ENCODE measurements around the gene SERPINB4. TPM values are rescaled to one million over a fixed set of nuclear protein-coding genes. Genes with fewer than 3 reads are reported as not detected.

The SERPINB4 gene
- total and polyA plus RNA-seq, 2 of the 13 experiments (the other 11 are each of a cell fraction or from before 2014, with no cell fraction given), result not detected

GRCh38 chr18:63679820-63680606 is 36.0 kb upstream of the SERPINB4 start:
- Histone ChIP-seq H3K9ac (ENCODE audit: insufficient read depth, low read depth, low read length) (no peak overlapping the region), H3K36me3 (replicated peaks in 1 of 2; ENCODE audit: control insufficient read depth in 1 of 2, insufficient read depth in 2 of 2, low read length in 2 of 2) (no peaks in the 10 kb centered on the region), H3K27ac (ENCODE audit: extremely low read length, insufficient read depth, low read length) (no peak overlapping the region), H4K20me1 (ENCODE audit: insufficient read depth, low read length) (no peaks in the 10 kb centered on the region), H3K9me3 (ENCODE audit: low read length) (no peaks in the 10 kb centered on the region), H3K79me2 (ENCODE audit: insufficient read depth, low read length) (no peaks in the 10 kb centered on the region), H3K4me3 (replicated peaks in 1 of 3; ENCODE audit: insufficient read depth in 1 of 3, low read depth in 2 of 3, low read length in 3 of 3) (no peak overlapping the region), H3K4me1 (ENCODE audit: insufficient read depth, low read length) (peaks cover 22% of the 10 kb centered on the region), H3K27me3 (ENCODE audit: control insufficient read depth in 1 of 2, insufficient read depth in 2 of 2, low read length in 2 of 2) (no peaks in the 10 kb centered on the region), H2AFZ (ENCODE audit: low read length) (no peak overlapping the region), H3K4me2 (ENCODE audit: low read depth, low read length) (no peak overlapping the region)
- 54% methylated on average over 5 of the region's 5 CpGs for whole genome bisulfite sequencing (ENCODE audit: low lambda C conversion rate)
- TF ChIP-seq CBX5 (CRISPR knock-in tag; IDR thresholded peaks at IDR 0.05; ENCODE audit: borderline replicate concordance) (no peak), LBX2 (CRISPR knock-in tag; IDR thresholded peaks at IDR 0.05; ENCODE audit: borderline replicate concordance) (no peak), ZNF468 (CRISPR knock-in tag; IDR thresholded peaks at IDR 0.05) (no peak), ZNF607 (CRISPR knock-in tag; IDR thresholded peaks at IDR 0.05; ENCODE audit: borderline replicate concordance) (no peak), XBP1 (CRISPR knock-in tag; IDR thresholded peaks at IDR 0.05) (no peak), FOXO4 (CRISPR knock-in tag; conservative IDR thresholded peaks at IDR 0.05) (no peak), PRMT3 (CRISPR knock-in tag; IDR thresholded peaks at IDR 0.05; ENCODE audit: borderline replicate concordance, low read depth) (no peak), ZBTB7A (CRISPR knock-in tag; IDR thresholded peaks at IDR 0.05) (no peak), PHF5A (CRISPR knock-in tag; IDR thresholded peaks at IDR 0.05; ENCODE audit: low read depth, unreplicated experiment) (no peak), ZNF24 (IDR thresholded peaks at IDR 0.05) (no peak), ARHGAP35 (CRISPR knock-in tag; IDR thresholded peaks at IDR 0.05; ENCODE audit: borderline replicate concordance) (no peak), HBP1 (CRISPR knock-in tag; IDR thresholded peaks at IDR 0.05; ENCODE audit: low read depth) (no peak), ZNF776 (CRISPR knock-in tag; IDR thresholded peaks at IDR 0.05) (no peak)
- no peak for ATAC-seq
- intact Hi-C loops (cut with micrococcal nuclease; ENCODE audit: unreplicated experiment) (no loop called here), in situ Hi-C loops (cut with HindIII; ENCODE audit: extremely low pct_ligation_motif_present, low pct_unique_long_range_greater_than_20kb) (no loop called here)
- no peak for DNase-seq (ENCODE audit: low spot score)
- FAIRE-seq, result no peak
- POLR2A ChIA-PET, result no interaction called here
- CTCF ChIA-PET (ENCODE audit: low intra/inter-chr PET ratio, low total read pairs), result no interaction called here
- no TSS peak for BruUV-seq (replicated peaks)

All from HepG2 (cell line).